PC-3 (cell line): Measurements from ENCODE around the gene OR4S2. TPM values are rescaled to one million over a fixed set of nuclear protein-coding genes. Genes with fewer than 3 reads are reported as not detected.

Source experiments
- ATAC-seq: fragments of 200-7000 bp; cut with Tn5 transposase; 2 replicates; pipeline ENCODE4 v1.9.1; 2020; ENCODE audit warnings: mild to moderate bottlenecking, moderate library complexity
- BruUV-seq: library from RNA; stranded (reverse); fragments of 400-500 nt; replicated peaks from 2 replicates; lab custom pipeline; 2021; lab: Mats Ljungman, UMichigan
- CTCF ChIA-PET: fragments of 300-600 bp; sonication (Branson Sonifier 250); formaldehyde crosslinking; loops from one replicate; lab custom pipeline; 2022; ENCODE audit warnings: antibody characterized with exemption; lab: Charles Lee
- POLR2A ChIA-PET: fragments of 300-600 bp; sonication (Branson Sonifier 250); formaldehyde crosslinking; loops from one replicate; lab custom pipeline; 2022; ENCODE audit warnings: antibody characterized with exemption; ENCODE audit not compliant: unreplicated experiment; lab: Charles Lee
- DNase-seq: peaks from one replicate; pipeline ENCODE4 v3.0.0-alpha.2; 2015
- H2AFZ ChIP-seq: fragments of 300-600 bp; sonication (generic); 2 replicates; pipeline ENCODE4 v1.6.0; 2016; ENCODE audit warnings: antibody characterized with exemption, low read length
- H3F3A ChIP-seq: fragments of 300-600 bp; sonication (generic); one replicate; pipeline ENCODE4 v1.6.0; 2017; ENCODE audit warnings: antibody characterized with exemption, low read length, control low read depth, mild to moderate bottlenecking; ENCODE audit not compliant: unreplicated experiment
- H3K27ac ChIP-seq: fragments of 300-600 bp; sonication (generic); 2 replicates; pipeline ENCODE4 v1.5.1; 2016; ENCODE audit warnings: mild to moderate bottlenecking, low read length
- H3K27me3 ChIP-seq: fragments of 300-600 bp; sonication (generic); 2 replicates; pipeline ENCODE4 v1.6.1; 2016; ENCODE audit warnings: low read length, mixed read lengths
- H3K36me3 ChIP-seq: fragments of 300-600 bp; sonication (generic); 2 replicates; pipeline ENCODE4 v1.6.1; 2016; ENCODE audit warnings: low read depth, mixed run types, low read length, mixed read lengths
- H3K4me1 ChIP-seq: fragments of 300-600 bp; sonication (generic); 2 replicates; pipeline ENCODE4 v1.5.1; 2016; ENCODE audit warnings: low read length; ENCODE audit not compliant: insufficient read depth
- H3K4me2 ChIP-seq: fragments of 300-600 bp; sonication (generic); 2 replicates; pipeline ENCODE4 v1.6.0; 2016; ENCODE audit warnings: low read length
- H3K4me3 ChIP-seq: fragments of 300-600 bp; sonication (generic); 2 replicates; pipeline ENCODE4 v1.5.1; 2016; ENCODE audit warnings: mild to moderate bottlenecking, low read length, mixed read lengths
- H3K79me2 ChIP-seq: fragments of 300-600 bp; sonication (generic); 2 replicates; pipeline ENCODE4 v1.6.1; 2017; ENCODE audit warnings: low read length, mixed read lengths
- H3K9ac ChIP-seq: fragments of 300-600 bp; sonication (generic); 2 replicates; pipeline ENCODE4 v1.6.0; 2016; ENCODE audit warnings: mild to moderate bottlenecking, low read length
- H3K9me2 ChIP-seq: fragments of 300-600 bp; sonication (generic); replicated peaks from 2 replicates; pipeline ENCODE4 v1.6.1; 2016; ENCODE audit warnings: mixed run types, low read length, mixed read lengths
- H3K9me3 ChIP-seq: fragments of 300-600 bp; sonication (generic); 2 replicates; pipeline ENCODE4 v1.6.1; 2016; ENCODE audit warnings: low read length, mixed read lengths
- H4K20me1 ChIP-seq: fragments of 300-600 bp; sonication (generic); 2 replicates; pipeline ENCODE4 v1.6.1; 2016; ENCODE audit warnings: low read length, mixed read lengths
- EZH2 ChIP-seq: fragments of 300-600 bp; sonication (generic); IDR thresholded peaks from one replicate; pipeline ENCODE4 v1.6.1; 2017; ENCODE audit warnings: antibody characterized with exemption, mild to moderate bottlenecking, low read length; ENCODE audit not compliant: unreplicated experiment
- EZH2phosphoT487 ChIP-seq: fragments of 300-600 bp; sonication (generic); IDR thresholded peaks from 2 replicates; pipeline ENCODE4 v1.6.1; 2018; ENCODE audit warnings: mild to moderate bottlenecking, antibody characterized with exemption, low read length, borderline replicate concordance
- intact Hi-C: fragments of 100-400 bp; cut with micrococcal nuclease; formaldehyde crosslinking; loops from 2 replicates; pipeline ENCODE4 v1.9.0; 2023
- total RNA-seq: library from RNA; depleted of rRNA; stranded (reverse); fragments of >200 nt; gene quantifications from 2 replicates; pipeline ENCODE4 v1.2.3, GENCODE V29; 2014
- TF ChIP-seq, protein P1 (sequence below): fragments of 300-600 bp; sonication (generic); conservative IDR thresholded peaks from 2 replicates; pipeline ENCODE4 v1.5.1; 2017; ENCODE audit warnings: antibody characterized with exemption, low read depth, mild to moderate bottlenecking, low read length

Gene OR4S2
- total RNA-seq, 1 experiment from 2014 or later = not detected

DNA sequence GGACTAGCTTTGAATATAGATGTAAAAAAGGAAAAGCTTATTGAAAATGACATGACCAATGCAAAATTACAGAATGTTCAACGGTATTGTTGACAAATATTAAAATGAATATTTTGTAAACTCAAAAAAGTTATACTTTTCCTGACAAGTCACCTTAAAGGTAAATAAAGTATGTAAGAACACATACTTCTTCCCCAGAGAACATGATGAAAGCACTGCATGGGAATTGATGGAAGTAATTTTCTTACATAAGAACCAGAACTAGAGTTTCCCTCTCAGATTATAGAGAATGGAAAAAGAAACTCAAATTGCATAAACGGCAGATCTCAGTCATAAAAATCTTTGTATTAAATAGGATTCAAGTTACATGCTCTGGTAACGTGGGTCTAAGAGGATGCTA is 13.3 kb upstream of the OR4S2 start, which contains the start of gene OR4P4:
Gene OR4P4, plus strand, starts transcription at position 301 of the 400 bp plus-strand sequence.
- Histone ChIP-seq H3F3A (no peaks in the 10 kb centered on the region), H3K79me2 (no peaks in the 10 kb centered on the region), H3K36me3 (no peaks in the 10 kb centered on the region), H3K9ac (no peak within 1 kb of the TSS), H3K9me2 (no peaks in the 10 kb centered on the region), H3K9me3 (no peaks in the 10 kb centered on the region), H2AFZ (no peak within 1 kb of the TSS), H3K4me1 (no peaks in the 10 kb centered on the region), H3K27me3 (no peaks in the 10 kb centered on the region), H3K4me3 (no peak within 1 kb of the TSS), H3K27ac (no peak within 1 kb of the TSS), H4K20me1 (no peaks in the 10 kb centered on the region), H3K4me2 (no peak within 1 kb of the TSS)
- intact Hi-C loops = no loop called here
- POLR2A ChIA-PET = no interaction called here
- ATAC-seq = no peak
- BruUV-seq = no TSS peak
- no peak for DNase-seq
- TF ChIP-seq EZH2 = no peak
- TF ChIP-seq, protein P1, sequence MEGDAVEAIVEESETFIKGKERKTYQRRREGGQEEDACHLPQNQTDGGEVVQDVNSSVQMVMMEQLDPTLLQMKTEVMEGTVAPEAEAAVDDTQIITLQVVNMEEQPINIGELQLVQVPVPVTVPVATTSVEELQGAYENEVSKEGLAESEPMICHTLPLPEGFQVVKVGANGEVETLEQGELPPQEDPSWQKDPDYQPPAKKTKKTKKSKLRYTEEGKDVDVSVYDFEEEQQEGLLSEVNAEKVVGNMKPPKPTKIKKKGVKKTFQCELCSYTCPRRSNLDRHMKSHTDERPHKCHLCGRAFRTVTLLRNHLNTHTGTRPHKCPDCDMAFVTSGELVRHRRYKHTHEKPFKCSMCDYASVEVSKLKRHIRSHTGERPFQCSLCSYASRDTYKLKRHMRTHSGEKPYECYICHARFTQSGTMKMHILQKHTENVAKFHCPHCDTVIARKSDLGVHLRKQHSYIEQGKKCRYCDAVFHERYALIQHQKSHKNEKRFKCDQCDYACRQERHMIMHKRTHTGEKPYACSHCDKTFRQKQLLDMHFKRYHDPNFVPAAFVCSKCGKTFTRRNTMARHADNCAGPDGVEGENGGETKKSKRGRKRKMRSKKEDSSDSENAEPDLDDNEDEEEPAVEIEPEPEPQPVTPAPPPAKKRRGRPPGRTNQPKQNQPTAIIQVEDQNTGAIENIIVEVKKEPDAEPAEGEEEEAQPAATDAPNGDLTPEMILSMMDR = no peak
- no peak for TF ChIP-seq EZH2phosphoT487
- CTCF ChIA-PET = no interaction called here

GRCh38 chr11:55652560-55652959 is 4.4 kb downstream of the OR4S2 start:
- BruUV-seq = no TSS peak
- no peak for DNase-seq
- Histone ChIP-seq H2AFZ (no peak overlapping the region), H4K20me1 (no peaks in the 10 kb centered on the region), H3K4me2 (no peak overlapping the region), H3K9me3 (no peaks in the 10 kb centered on the region), H3K79me2 (no peaks in the 10 kb centered on the region), H3K27ac (no peak overlapping the region), H3K4me3 (no peak overlapping the region), H3F3A (no peaks in the 10 kb centered on the region), H3K36me3 (no peaks in the 10 kb centered on the region), H3K9me2 (no peaks in the 10 kb centered on the region), H3K27me3 (no peaks in the 10 kb centered on the region), H3K9ac (no peak overlapping the region), H3K4me1 (peaks cover 7% of the 10 kb centered on the region; the same call in 1 of the 2 replicates)
- intact Hi-C loops = no loop called here
- ChIA-PET CTCF (no interaction called here), POLR2A (no interaction called here)
- ATAC-seq = no peak
- TF ChIP-seq EZH2 (no peak), EZH2phosphoT487 (no peak)
- TF ChIP-seq, protein P1 = no peak

DNA sequence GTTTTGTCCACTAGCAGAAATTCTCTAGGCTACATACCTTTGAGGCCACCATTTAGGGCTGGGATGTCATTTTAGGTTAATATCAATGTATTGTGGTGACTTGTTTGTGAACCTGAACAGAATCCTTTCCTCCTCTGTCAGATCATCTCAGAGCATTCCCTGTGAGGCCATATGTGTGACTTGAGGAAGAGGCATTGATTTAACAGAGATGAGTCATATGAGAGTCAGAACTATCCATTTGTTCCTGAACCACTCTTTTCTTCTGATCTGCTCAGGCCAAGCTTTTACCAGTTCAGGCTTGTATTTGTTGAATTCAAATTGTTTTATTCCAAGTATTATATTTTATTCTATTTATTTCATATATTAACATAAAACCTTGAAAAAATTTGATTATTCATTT is 7.0 kb downstream of the OR4S2 start:
- BruUV-seq = no TSS peak
- H3K4me1 ChIP-seq = peaks cover 25% of the 10 kb centered on the region
- H2AFZ ChIP-seq = no peak overlapping the region
- DNase-seq (peak; percentile 44), ATAC-seq (no peak)
- ChIA-PET CTCF (no interaction called here), POLR2A (no interaction called here)
- H3F3A ChIP-seq = no peaks in the 10 kb centered on the region
- H3K4me3 ChIP-seq = no peak overlapping the region
- H3K27ac ChIP-seq = peak overlapping the region; percentile 21; the same call in 1 of the 2 replicates
- no peaks in the 10 kb centered on the region for H3K9me3 ChIP-seq
- no peaks in the 10 kb centered on the region for H4K20me1 ChIP-seq
- no peak for TF ChIP-seq EZH2
- TF ChIP-seq, protein P1 = no peak
- TF ChIP-seq EZH2phosphoT487 = no peak
- H3K4me2 ChIP-seq = no peak overlapping the region
- H3K9ac ChIP-seq = no peak overlapping the region
- H3K36me3 ChIP-seq = no peaks in the 10 kb centered on the region
- no peaks in the 10 kb centered on the region for H3K79me2 ChIP-seq
- intact Hi-C loops = no loop called here
- no peaks in the 10 kb centered on the region for H3K27me3 ChIP-seq
- H3K9me2 ChIP-seq = no peaks in the 10 kb centered on the region
